NT2/D1 (cell line): Measurements from ENCODE around the gene RHOC.
"Not testable (repeated sequence)": the region's sequence is repeated elsewhere in the genome, so short reads cannot be mapped to it uniquely, and the experiment has no call there.

Experiments
- SUZ12 ChIP-seq: IDR thresholded peaks from 2 replicates; pipeline ENCODE4 v1.6.1; 2011; ENCODE audit not compliant: insufficient read length, insufficient read depth; ENCODE audit errors: extremely low read depth
- YY1 ChIP-seq: IDR thresholded peaks from 2 replicates; pipeline ENCODE4 v1.6.1; 2011; ENCODE audit not compliant: insufficient read length, insufficient read depth
- ZNF274 ChIP-seq: IDR thresholded peaks from 2 replicates; pipeline ENCODE4 v1.6.1; 2011; ENCODE audit warnings: mild to moderate bottlenecking, low read depth, low read length

- not testable (repeated sequence) for TF ChIP-seq ZNF274, SUZ12, YY1
Observed at GRCh38 chr1:112721294-112721693, 14.4 kb upstream of the RHOC start.
